WTC11 (cell line): ENCODE measurements around the gene DACT1.

Experiments used
- ESRRA ChIP-seq: sonication (generic); formaldehyde crosslinking; IDR thresholded peaks from 2 replicates; pipeline ENCODE4 v1.8.1; 2022; ENCODE audit warnings: mild to moderate bottlenecking, missing genetic modification reagents, borderline replicate concordance
- ETV6 ChIP-seq: sonication (generic); formaldehyde crosslinking; IDR thresholded peaks from 2 replicates; pipeline ENCODE4 v1.8.1; 2022; ENCODE audit warnings: mild to moderate bottlenecking, missing genetic modification reagents
- FOXJ3 ChIP-seq: sonication (generic); formaldehyde crosslinking; IDR thresholded peaks from 2 replicates; pipeline ENCODE4 v1.9.0; 2021; ENCODE audit warnings: missing genetic modification reagents, mild to moderate bottlenecking, borderline replicate concordance
- GTF2I ChIP-seq: fragments of 250-450 bp; sonication (Bioruptor Pico); conservative IDR thresholded peaks from 2 replicates; pipeline ENCODE4 v1.4.0; 2021; ENCODE audit warnings: mild to moderate bottlenecking
- IRF2 ChIP-seq: sonication (generic); formaldehyde crosslinking; IDR thresholded peaks from 2 replicates; pipeline ENCODE4 v1.8.0; 2022; ENCODE audit warnings: low read depth, missing genetic modification reagents, borderline replicate concordance
- NFYB ChIP-seq: sonication (generic); formaldehyde crosslinking; conservative IDR thresholded peaks from 2 replicates; pipeline ENCODE4 v1.8.0; 2022; ENCODE audit warnings: low read depth, missing genetic modification reagents
- NR2C2 ChIP-seq: sonication (generic); formaldehyde crosslinking; IDR thresholded peaks from 2 replicates; pipeline ENCODE4 v1.8.0; 2022; ENCODE audit warnings: mild to moderate bottlenecking, missing genetic modification reagents
- SP1 ChIP-seq: sonication (generic); formaldehyde crosslinking; conservative IDR thresholded peaks from 2 replicates; pipeline ENCODE4 v1.8.1; 2022; ENCODE audit warnings: missing genetic modification reagents
- TF ChIP-seq, protein P1 (sequence below): fragments of 200-600 bp; IDR thresholded peaks from 2 replicates; pipeline ENCODE4 v1.8.0; 2022; ENCODE audit warnings: antibody characterized with exemption
- TF ChIP-seq, protein P2 (sequence below): fragments of 250-450 bp; sonication (Bioruptor Pico); IDR thresholded peaks from 2 replicates; pipeline ENCODE4 v1.9.0; 2021; ENCODE audit warnings: moderate library complexity, mild to moderate bottlenecking, inconsistent platforms, borderline replicate concordance

DNA sequence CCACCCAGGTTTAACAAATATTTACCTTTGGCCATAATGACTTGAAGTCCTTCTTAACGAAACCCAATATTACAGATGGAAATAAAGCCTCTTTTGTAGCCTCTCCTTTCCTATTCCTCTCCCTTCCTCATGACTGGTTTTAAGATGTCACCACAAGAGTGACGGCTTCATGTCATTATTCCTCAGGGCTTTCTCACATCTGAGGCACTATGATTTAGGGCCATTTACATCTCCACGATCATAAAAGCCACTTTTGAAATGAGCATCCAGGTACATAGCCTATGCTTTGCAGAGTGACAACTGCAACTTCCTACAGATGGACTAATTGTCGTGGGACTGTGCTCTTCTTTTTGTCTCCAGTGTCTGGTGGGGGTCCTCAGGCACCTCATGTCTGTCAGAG lies 32.3 kb upstream of the DACT1 start:
- no peak for TF ChIP-seq ETV6 (CRISPR knock-in tag)
- TF ChIP-seq, protein P1, sequence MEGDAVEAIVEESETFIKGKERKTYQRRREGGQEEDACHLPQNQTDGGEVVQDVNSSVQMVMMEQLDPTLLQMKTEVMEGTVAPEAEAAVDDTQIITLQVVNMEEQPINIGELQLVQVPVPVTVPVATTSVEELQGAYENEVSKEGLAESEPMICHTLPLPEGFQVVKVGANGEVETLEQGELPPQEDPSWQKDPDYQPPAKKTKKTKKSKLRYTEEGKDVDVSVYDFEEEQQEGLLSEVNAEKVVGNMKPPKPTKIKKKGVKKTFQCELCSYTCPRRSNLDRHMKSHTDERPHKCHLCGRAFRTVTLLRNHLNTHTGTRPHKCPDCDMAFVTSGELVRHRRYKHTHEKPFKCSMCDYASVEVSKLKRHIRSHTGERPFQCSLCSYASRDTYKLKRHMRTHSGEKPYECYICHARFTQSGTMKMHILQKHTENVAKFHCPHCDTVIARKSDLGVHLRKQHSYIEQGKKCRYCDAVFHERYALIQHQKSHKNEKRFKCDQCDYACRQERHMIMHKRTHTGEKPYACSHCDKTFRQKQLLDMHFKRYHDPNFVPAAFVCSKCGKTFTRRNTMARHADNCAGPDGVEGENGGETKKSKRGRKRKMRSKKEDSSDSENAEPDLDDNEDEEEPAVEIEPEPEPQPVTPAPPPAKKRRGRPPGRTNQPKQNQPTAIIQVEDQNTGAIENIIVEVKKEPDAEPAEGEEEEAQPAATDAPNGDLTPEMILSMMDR = no peak
- TF ChIP-seq IRF2 (CRISPR knock-in tag) = no peak
- no peak for TF ChIP-seq GTF2I (CRISPR knock-in tag)
- TF ChIP-seq, protein P2, sequence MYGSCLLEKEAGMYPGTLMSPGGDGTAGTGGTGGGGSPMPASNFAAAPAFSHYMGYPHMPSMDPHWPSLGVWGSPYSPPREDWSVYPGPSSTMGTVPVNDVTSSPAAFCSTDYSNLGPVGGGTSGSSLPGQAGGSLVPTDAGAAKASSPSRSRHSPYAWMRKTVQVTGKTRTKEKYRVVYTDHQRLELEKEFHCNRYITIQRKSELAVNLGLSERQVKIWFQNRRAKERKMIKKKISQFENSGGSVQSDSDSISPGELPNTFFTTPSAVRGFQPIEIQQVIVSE (CRISPR knock-in tag) = no peak
- no peak for TF ChIP-seq ESRRA (CRISPR knock-in tag)
- TF ChIP-seq NR2C2 (CRISPR knock-in tag) = no peak
- no peak for TF ChIP-seq FOXJ3 (CRISPR knock-in tag)
- no peak for TF ChIP-seq NFYB (CRISPR knock-in tag)
- no peak for TF ChIP-seq SP1 (CRISPR knock-in tag)
